GM10266 (cell line): ENCODE measurements around the gene SEL1L3.

Experiments
- DNase-seq: peaks from one replicate; pipeline ENCODE4 v3.0.0; 2012; ENCODE audit errors: extremely low spot score
- CTCF ChIP-seq: IDR thresholded peaks from 2 replicates; pipeline ENCODE4 v1.5.1; 2012; ENCODE audit warnings: mild to moderate bottlenecking, low read depth; ENCODE audit not compliant: control insufficient read depth, insufficient read depth; ENCODE audit errors: missing control alignments

SEL1L3 gene

GRCh38 chr4:25901030-25901430, 38.2 kb upstream of the SEL1L3 start:
- DNase-seq = no peak
- TF ChIP-seq CTCF = no peak

DNA sequence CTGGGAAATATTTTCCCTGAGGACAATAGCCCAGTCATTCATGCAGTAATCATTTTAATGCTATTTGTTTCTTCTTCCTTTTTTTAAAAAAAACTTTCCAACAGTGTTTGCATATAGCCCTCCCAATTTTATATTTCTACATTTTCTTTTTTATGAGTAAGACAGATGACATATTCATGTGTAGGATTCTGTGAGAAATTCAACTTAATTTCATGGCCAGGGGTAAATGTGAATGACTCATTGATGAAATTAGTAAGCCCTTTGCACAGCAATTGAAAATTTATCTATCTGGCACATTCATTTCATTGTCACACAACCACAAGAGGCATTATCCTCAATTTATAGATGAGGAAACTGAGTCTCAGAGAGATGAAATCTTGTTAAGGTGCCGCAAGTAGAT, 37.5 kb upstream of the SEL1L3 start:
- no peak for DNase-seq
- no peak for TF ChIP-seq CTCF

DNA sequence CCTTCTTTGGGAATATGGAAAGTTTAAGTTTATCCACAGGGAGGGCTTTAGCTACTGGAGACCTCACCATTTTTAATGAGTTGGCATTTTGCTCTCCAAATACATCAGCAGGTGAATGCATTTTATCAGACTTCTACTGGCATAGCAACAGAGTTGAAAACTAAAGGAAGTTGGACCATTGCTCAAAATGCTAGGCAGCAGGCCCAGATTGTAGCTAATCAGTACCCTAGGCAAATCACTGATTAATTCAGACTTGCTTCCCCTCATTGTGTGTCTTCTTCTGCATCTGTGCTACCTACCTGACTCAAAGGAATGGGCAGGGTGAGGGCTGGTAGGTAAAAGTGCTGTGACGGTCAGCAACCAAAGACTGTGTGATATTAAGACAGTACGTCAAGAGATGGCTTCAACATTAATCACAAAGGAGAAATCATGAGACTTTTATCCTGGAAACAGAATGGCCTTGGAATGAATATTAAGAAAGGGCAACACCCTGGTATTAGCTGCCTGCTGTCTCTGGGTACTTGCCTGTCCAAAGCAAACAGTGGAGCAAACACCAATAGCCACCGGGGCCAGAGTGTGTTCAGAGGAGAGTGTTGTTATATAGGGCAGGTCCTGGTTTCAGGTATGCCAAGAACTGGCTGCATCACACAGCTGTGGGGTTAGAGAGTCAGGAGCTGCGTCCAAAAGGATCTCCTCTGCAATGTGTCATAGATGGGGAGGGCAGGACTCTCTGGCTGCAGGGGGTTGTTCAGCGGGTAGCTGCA, 34.2 kb upstream of the SEL1L3 start:
- TF ChIP-seq CTCF = no peak
- DNase-seq = no peak

DNA sequence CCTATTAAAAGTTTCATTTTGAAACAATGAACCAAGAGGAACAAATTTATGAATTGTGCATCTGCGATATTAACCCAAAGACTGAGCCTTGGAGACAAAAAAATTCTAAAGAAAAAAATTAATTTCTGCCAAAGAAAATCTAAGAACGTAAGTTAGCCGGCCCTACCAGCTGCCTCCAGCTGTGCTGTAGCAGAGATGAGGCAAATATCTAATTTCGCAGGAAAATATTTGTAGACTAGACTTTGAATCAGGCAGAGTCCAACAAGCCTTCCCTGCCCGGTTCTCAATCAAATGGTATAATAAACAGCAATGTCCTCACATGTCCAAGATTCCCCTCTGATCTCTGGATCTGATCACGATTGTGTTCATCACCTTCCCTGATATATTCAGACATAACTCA, 30.0 kb upstream of the SEL1L3 start:
- no peak for DNase-seq
- TF ChIP-seq CTCF = no peak

GRCh38 chr4:25890571-25891485, 28.0 kb upstream of the SEL1L3 start:
- TF ChIP-seq CTCF = no peak
- no peak for DNase-seq

DNA sequence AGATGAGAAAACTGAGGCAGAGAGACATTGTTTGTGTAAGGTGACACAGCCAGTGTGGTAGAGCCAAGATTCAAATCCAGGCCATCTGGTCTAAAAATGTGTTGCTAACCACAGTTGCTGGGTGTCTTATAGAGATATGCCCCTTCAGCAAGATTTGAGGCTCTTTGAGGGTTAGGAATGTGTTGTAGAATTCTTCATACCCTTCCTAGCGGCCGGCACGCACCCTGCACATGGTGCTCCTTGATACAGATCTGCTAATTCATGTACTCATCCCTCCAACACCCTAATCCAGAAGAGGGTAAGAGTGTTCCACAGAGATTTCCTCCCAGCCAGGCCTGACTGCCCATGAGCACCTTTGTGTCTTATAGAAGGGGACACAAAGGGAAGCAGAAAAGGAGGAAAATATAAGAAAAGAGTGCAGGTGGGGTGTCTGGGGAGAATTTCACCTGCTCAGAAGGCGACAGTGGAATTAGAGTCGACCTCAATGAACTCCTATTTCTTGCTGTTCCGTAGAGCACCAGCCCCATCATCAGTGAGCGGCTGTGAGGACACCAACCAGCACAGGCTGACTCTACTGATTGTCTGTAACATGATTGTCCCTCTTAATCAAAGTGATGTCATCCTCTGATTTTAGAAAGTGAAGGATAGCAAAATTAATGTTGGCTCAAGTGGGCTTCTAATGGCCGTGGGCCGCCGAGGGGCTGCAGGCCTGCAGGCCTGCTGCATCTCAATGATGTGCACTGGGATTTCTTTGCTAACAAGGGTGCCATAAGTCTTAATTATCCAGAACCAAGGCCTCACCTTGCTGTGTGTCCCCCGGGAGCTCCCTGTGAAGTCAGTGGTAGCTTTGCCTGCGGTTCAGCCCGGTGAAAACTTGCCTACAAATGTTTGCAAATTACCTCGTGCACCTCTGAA, 27.1 kb upstream of the SEL1L3 start:
- no peak for DNase-seq
- TF ChIP-seq CTCF = no peak
